ENCODE measurements around the gene MYO1D.

DNA sequence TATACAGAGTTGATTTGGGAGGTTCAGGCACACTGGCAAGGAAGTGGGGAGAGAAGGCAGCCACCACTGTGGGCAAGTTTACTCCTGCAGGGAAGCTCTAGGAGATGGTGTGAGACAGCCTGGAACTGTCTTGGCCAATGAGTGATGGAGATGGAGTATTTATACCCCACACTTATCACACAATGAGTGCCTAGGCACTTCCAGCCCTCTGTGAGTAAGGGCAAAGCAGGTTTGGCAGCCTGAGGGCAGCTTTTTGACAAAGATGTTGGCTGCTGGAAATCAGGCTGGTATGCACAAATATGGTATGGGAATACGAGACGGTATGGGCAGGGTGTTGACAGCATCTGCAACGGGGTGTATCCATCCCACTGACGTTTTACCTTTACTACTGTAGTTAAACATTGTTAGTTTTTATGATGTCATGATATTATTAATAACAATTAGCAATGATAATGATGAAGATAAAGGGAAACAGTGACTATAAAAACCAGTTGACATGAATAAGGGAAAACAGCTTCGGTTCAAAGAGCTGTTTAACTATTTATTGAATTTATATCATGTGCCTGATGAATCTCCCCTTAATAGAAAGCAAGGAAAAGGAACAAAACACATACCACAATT, 240.2 kb downstream of the MYO1D start:
- TF ChIP-seq, protein P1, sequence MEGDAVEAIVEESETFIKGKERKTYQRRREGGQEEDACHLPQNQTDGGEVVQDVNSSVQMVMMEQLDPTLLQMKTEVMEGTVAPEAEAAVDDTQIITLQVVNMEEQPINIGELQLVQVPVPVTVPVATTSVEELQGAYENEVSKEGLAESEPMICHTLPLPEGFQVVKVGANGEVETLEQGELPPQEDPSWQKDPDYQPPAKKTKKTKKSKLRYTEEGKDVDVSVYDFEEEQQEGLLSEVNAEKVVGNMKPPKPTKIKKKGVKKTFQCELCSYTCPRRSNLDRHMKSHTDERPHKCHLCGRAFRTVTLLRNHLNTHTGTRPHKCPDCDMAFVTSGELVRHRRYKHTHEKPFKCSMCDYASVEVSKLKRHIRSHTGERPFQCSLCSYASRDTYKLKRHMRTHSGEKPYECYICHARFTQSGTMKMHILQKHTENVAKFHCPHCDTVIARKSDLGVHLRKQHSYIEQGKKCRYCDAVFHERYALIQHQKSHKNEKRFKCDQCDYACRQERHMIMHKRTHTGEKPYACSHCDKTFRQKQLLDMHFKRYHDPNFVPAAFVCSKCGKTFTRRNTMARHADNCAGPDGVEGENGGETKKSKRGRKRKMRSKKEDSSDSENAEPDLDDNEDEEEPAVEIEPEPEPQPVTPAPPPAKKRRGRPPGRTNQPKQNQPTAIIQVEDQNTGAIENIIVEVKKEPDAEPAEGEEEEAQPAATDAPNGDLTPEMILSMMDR (IDR thresholded peaks at IDR 0.05): no peak
- TF ChIP-seq EZH2 (IDR thresholded peaks at IDR 0.05; ENCODE audit: borderline replicate concordance, insufficient read depth, low read depth, low read length, poor library complexity, severe bottlenecking): no peak
